Measurements from ENCODE around the gene MORC1. TPM values are rescaled to one million over a fixed set of nuclear protein-coding genes. Genes with fewer than 3 reads are reported as not detected.

The MORC1 gene
- total RNA-seq, 1 experiment from 2014 or later: not detected

GRCh38 chr3:108976058-108976457, 141.9 kb downstream of the MORC1 start:
- H3K36me3 ChIP-seq (ENCODE audit: control insufficient read depth, insufficient read depth, low read length): no peaks in the 10 kb centered on the region
- no peaks in the 10 kb centered on the region for H3K9me3 ChIP-seq
- H3K4me3 ChIP-seq (ENCODE audit: low read depth, low read length): no peak overlapping the region
- Mint-ChIP-seq H3K36me3 (ENCODE audit: insufficient read depth, unreplicated experiment) (no peaks in the 10 kb centered on the region), H3K27me3 (ENCODE audit: insufficient read depth, unreplicated experiment) (no peaks in the 10 kb centered on the region), H3K9me3 (ENCODE audit: unreplicated experiment) (no peaks in the 10 kb centered on the region), H3K4me3 (ENCODE audit: unreplicated experiment) (no peak overlapping the region), H3K27ac (ENCODE audit: unreplicated experiment) (no peak overlapping the region), H3K4me1 (ENCODE audit: low read depth, unreplicated experiment) (no peaks in the 10 kb centered on the region)
- DNase-seq: no peak
- ChIA-PET CTCF (no interaction called here), POLR2A (no interaction called here)
- no peaks in the 10 kb centered on the region; the same call in 1 of the 2 replicates for H3K4me1 ChIP-seq
- no peaks in the 10 kb centered on the region for H3K27me3 ChIP-seq (replicated peaks; ENCODE audit: control insufficient read depth, insufficient read depth, low read length)
- intact Hi-C loops (cut with micrococcal nuclease; ENCODE audit: unreplicated experiment): no loop called here
- no peak for TF ChIP-seq CTCF (IDR thresholded peaks at IDR 0.05; ENCODE audit: insufficient read depth in 1 of 2, low read depth in 1 of 2, low read length in 1 of 2, severe bottlenecking in 1 of 2, unreplicated experiment in 1 of 2)
- no TSS peak for BruUV-seq (replicated peaks)

GRCh38 chr3:108973019-108973418, 144.9 kb downstream of the MORC1 start:
- no TSS peak for BruUV-seq (replicated peaks)
- H3K4me3 ChIP-seq (ENCODE audit: low read depth, low read length): no peak overlapping the region
- no peaks in the 10 kb centered on the region for H3K27me3 ChIP-seq (replicated peaks; ENCODE audit: control insufficient read depth, insufficient read depth, low read length)
- DNase-seq: no peak
- H3K9me3 Mint-ChIP-seq (ENCODE audit: unreplicated experiment): no peaks in the 10 kb centered on the region
- ChIA-PET POLR2A (no interaction called here), CTCF (no interaction called here)
- no peaks in the 10 kb centered on the region for H3K36me3 Mint-ChIP-seq (ENCODE audit: insufficient read depth, unreplicated experiment)
- no peak overlapping the region for H3K4me3 Mint-ChIP-seq (ENCODE audit: unreplicated experiment)
- no peak overlapping the region for H3K27ac Mint-ChIP-seq (ENCODE audit: unreplicated experiment)
- no peaks in the 10 kb centered on the region for H3K4me1 Mint-ChIP-seq (ENCODE audit: low read depth, unreplicated experiment)
- no peaks in the 10 kb centered on the region for H3K9me3 ChIP-seq
- H3K36me3 ChIP-seq (ENCODE audit: control insufficient read depth, insufficient read depth, low read length): no peaks in the 10 kb centered on the region
- H3K27me3 Mint-ChIP-seq (ENCODE audit: insufficient read depth, unreplicated experiment): no peaks in the 10 kb centered on the region
- H3K4me1 ChIP-seq: no peaks in the 10 kb centered on the region; the same call in 1 of the 2 replicates
- intact Hi-C loops (cut with micrococcal nuclease; ENCODE audit: unreplicated experiment): no loop called here
- TF ChIP-seq CTCF (IDR thresholded peaks at IDR 0.05; ENCODE audit: insufficient read depth in 1 of 2, low read depth in 1 of 2, low read length in 1 of 2, severe bottlenecking in 1 of 2, unreplicated experiment in 1 of 2): no peak

- Histone ChIP-seq H3K4me1 (no peaks in the 10 kb centered on the region; the same call in 1 of the 2 replicates), H3K36me3 (ENCODE audit: control insufficient read depth, insufficient read depth, low read length) (no peaks in the 10 kb centered on the region), H3K4me3 (ENCODE audit: low read depth, low read length) (no peak overlapping the region), H3K27me3 (replicated peaks; ENCODE audit: control insufficient read depth, insufficient read depth, low read length) (no peaks in the 10 kb centered on the region), H3K9me3 (no peaks in the 10 kb centered on the region)
- Mint-ChIP-seq H3K9me3 (ENCODE audit: unreplicated experiment) (no peaks in the 10 kb centered on the region), H3K4me1 (ENCODE audit: low read depth, unreplicated experiment) (no peaks in the 10 kb centered on the region), H3K36me3 (ENCODE audit: insufficient read depth, unreplicated experiment) (no peaks in the 10 kb centered on the region), H3K27me3 (ENCODE audit: insufficient read depth, unreplicated experiment) (no peaks in the 10 kb centered on the region), H3K4me3 (ENCODE audit: unreplicated experiment) (no peak overlapping the region), H3K27ac (ENCODE audit: unreplicated experiment) (no peak overlapping the region)
- ChIA-PET CTCF (no interaction called here), POLR2A (no interaction called here)
- no peak for TF ChIP-seq CTCF (IDR thresholded peaks at IDR 0.05; ENCODE audit: insufficient read depth in 1 of 2, low read depth in 1 of 2, low read length in 1 of 2, severe bottlenecking in 1 of 2, unreplicated experiment in 1 of 2)
- no TSS peak for BruUV-seq (replicated peaks)
- no peak for DNase-seq
- intact Hi-C loops (cut with micrococcal nuclease; ENCODE audit: unreplicated experiment): no loop called here
Observed at GRCh38 chr3:108972482-108972881, 145.5 kb downstream of the MORC1 start.
